HCT116 (cell line): Measurements from ENCODE around the gene MEGF6. TPM values are rescaled to one million over a fixed set of nuclear protein-coding genes. Genes with fewer than 3 reads are reported as not detected.

Experiments
- ATAC-seq: fragments of 200-7000 bp; cut with Tn5 transposase; 2 replicates; pipeline ENCODE4 v1.9.1; 2020; ENCODE audit warnings: mild to moderate bottlenecking, moderate library complexity
- BruUV-seq: library from RNA; stranded (reverse); fragments of 400-500 nt; replicated peaks from 2 replicates; lab custom pipeline; 2021; lab: Mats Ljungman, UMichigan
- CTCF ChIA-PET: fragments of 300-600 bp; sonication (Branson Sonifier 250); formaldehyde crosslinking; loops from one replicate; lab custom pipeline; 2021; ENCODE audit warnings: antibody characterized with exemption; lab: Charles Lee
- POLR2A ChIA-PET: fragments of 300-600, 350-600 bp; sonication (Branson Sonifier 250); formaldehyde crosslinking; loops from one replicate; lab custom pipeline; 2021; ENCODE audit warnings: antibody characterized with exemption; lab: Charles Lee
- RAD21 ChIA-PET, 2 experiments: fragments of 300-600 bp; sonication (Branson Sonifier 250); formaldehyde crosslinking; loops; one replicate each; lab custom pipeline; 2023; ENCODE audit warnings: low total read pairs in 2 of 2; ENCODE audit not compliant: uncharacterized antibody in 2 of 2, unreplicated experiment in 2 of 2, low non-redundant PET in 1 of 2; lab: Charles Lee
- DNase-seq: peaks from one replicate; pipeline ENCODE4 v3.0.0-alpha.2; 2010; ENCODE audit warnings: low read depth, low spot score
- H2AFZ ChIP-seq: fragments of 200-600 bp; shearing (Covaris generic), sonication (generic); 2 replicates; pipeline ENCODE4 v1.6.1; 2017; ENCODE audit warnings: low read depth, mixed run types, mixed read lengths, antibody characterized with exemption, low read length; ENCODE audit not compliant: poor library complexity, severe bottlenecking
- H3K27ac ChIP-seq: 2 replicates; pipeline ENCODE4 v1.5.1; 2012; ENCODE audit warnings: low read depth, low read length
- H3K27me3 ChIP-seq: fragments of 200-600 bp; sonication (generic); 2 replicates; pipeline ENCODE4 v1.6.1; 2016; ENCODE audit warnings: mixed run types, low read length, mixed read lengths; ENCODE audit not compliant: insufficient read depth
- H3K36me3 ChIP-seq, 2 experiments: fragments of 200-500 bp in 1 of 2; fragments of 200-600 bp in 1 of 2; sonication (Bioruptor generic) in 1 of 2; sonication (generic) in 1 of 2; 2 replicates each; pipeline versions ENCODE4 v1.5.1 to v1.6.1; 2014 to 2016; ENCODE audit warnings: low read length in 2 of 2, inconsistent platforms in 1 of 2, mixed read lengths in 1 of 2, mixed run types in 1 of 2; ENCODE audit not compliant: insufficient read depth in 2 of 2, control insufficient read depth in 1 of 2
- H3K4me1 ChIP-seq, 2 experiments: fragments of 200-600 bp in 1 of 2; sonication (generic) in 1 of 2; 2 replicates each; pipeline versions ENCODE4 v1.5.1 to v1.6.1; 2012 to 2017; ENCODE audit warnings: low read length in 2 of 2, inconsistent platforms in 1 of 2, mild to moderate bottlenecking in 1 of 2, mixed read lengths in 1 of 2, mixed run types in 1 of 2, moderate library complexity in 1 of 2; ENCODE audit not compliant: insufficient read depth in 2 of 2, control insufficient read depth in 1 of 2
- H3K4me2 ChIP-seq: fragments of 200-600 bp; sonication (generic); 2 replicates; pipeline ENCODE4 v1.6.1; 2017; ENCODE audit warnings: mixed run types, low read length, mixed read lengths
- H3K4me3 ChIP-seq, 2 experiments: fragments of 200-600 bp in 1 of 2; sonication (generic) in 1 of 2; replicated peaks in 1 of 2; 2 replicates each; pipeline ENCODE4 v1.5.1; 2011 to 2016; ENCODE audit warnings: low read length in 2 of 2, control low read depth in 1 of 2, low read depth in 1 of 2, mild to moderate bottlenecking in 1 of 2, mixed read lengths in 1 of 2, mixed run types in 1 of 2
- H3K79me2 ChIP-seq: fragments of 200-600 bp; sonication (generic); 2 replicates; pipeline ENCODE4 v1.6.1; 2017; ENCODE audit warnings: mild to moderate bottlenecking, mixed run types, low read length, moderate library complexity, mixed read lengths; ENCODE audit not compliant: insufficient read depth
- H3K9ac ChIP-seq: fragments of 200-600 bp; sonication (generic); 2 replicates; pipeline ENCODE4 v1.6.1; 2016; ENCODE audit warnings: low read length, mixed read lengths
- H3K9me2 ChIP-seq: fragments of 200-600 bp; sonication (generic), shearing (Covaris generic); 2 replicates; pipeline ENCODE4 v1.6.1; 2017; ENCODE audit warnings: mixed run types, mild to moderate bottlenecking, moderate library complexity; ENCODE audit not compliant: insufficient read depth
- H3K9me3 ChIP-seq, 2 experiments: fragments of 200-500 bp in 1 of 2; fragments of 200-600 bp in 1 of 2; sonication (Bioruptor generic) in 1 of 2; sonication (generic) in 1 of 2; 2 replicates each; pipeline ENCODE4 v1.6.1; 2014 to 2017; ENCODE audit warnings: low read length in 2 of 2, mixed read lengths in 2 of 2, inconsistent platforms in 1 of 2, low read depth in 1 of 2, mild to moderate bottlenecking in 1 of 2, mixed run types in 1 of 2, moderate library complexity in 1 of 2; ENCODE audit not compliant: control insufficient read depth in 1 of 2, insufficient read depth in 1 of 2
- H4K20me1 ChIP-seq: fragments of 200-600 bp; sonication (generic), shearing (Covaris generic); 2 replicates; pipeline ENCODE4 v1.6.1; 2017; ENCODE audit warnings: mixed run types, mild to moderate bottlenecking, moderate library complexity; ENCODE audit not compliant: insufficient read depth
- CBX3 ChIP-seq: IDR thresholded peaks from 2 replicates; pipeline ENCODE4 v1.6.1; 2012; ENCODE audit warnings: low read depth
- ELF1 ChIP-seq: IDR thresholded peaks from 2 replicates; pipeline ENCODE4 v1.6.1; 2012; ENCODE audit warnings: low read depth, borderline replicate concordance
- EZH2 ChIP-seq: fragments of 200-600 bp; sonication (generic); IDR thresholded peaks from 2 replicates; pipeline ENCODE4 v1.6.1; 2017; ENCODE audit warnings: antibody characterized with exemption, mixed run types
- EZH2phosphoT487 ChIP-seq: fragments of 200-600 bp; IDR thresholded peaks from 2 replicates; pipeline ENCODE4 v1.6.1; 2018; ENCODE audit warnings: antibody characterized with exemption, borderline replicate concordance
- FOSL1 ChIP-seq: IDR thresholded peaks from 2 replicates; pipeline ENCODE4 v1.6.1; 2012; ENCODE audit warnings: low read depth
- JUND ChIP-seq: IDR thresholded peaks from 2 replicates; pipeline ENCODE4 v1.6.1; 2012
- MAX ChIP-seq: IDR thresholded peaks from 2 replicates; pipeline ENCODE4 v1.6.1; 2012
- POLR2A ChIP-seq: IDR thresholded peaks from 2 replicates; pipeline ENCODE4 v1.7.0; 2011; ENCODE audit warnings: borderline replicate concordance; ENCODE audit not compliant: insufficient read depth, insufficient read length; ENCODE audit errors: extremely low read depth
- POLR2AphosphoS5 ChIP-seq: IDR thresholded peaks from 2 replicates; pipeline ENCODE4 v1.6.1; 2011; ENCODE audit warnings: mild to moderate bottlenecking, low read depth, low read length, moderate library complexity
- RAD21 ChIP-seq: IDR thresholded peaks from 2 replicates; pipeline ENCODE4 v1.6.1; 2012; ENCODE audit warnings: low read depth, mild to moderate bottlenecking
- SP1 ChIP-seq: IDR thresholded peaks from 2 replicates; pipeline ENCODE4 v1.6.1; 2012; ENCODE audit warnings: low read depth
- ZBTB33 ChIP-seq: IDR thresholded peaks from 2 replicates; pipeline ENCODE4 v1.6.1; 2011; ENCODE audit warnings: mild to moderate bottlenecking, low read length, moderate library complexity; ENCODE audit not compliant: insufficient replicate concordance; ENCODE audit errors: extremely low read depth
- ZFX ChIP-seq: fragments of 450-650 bp; IDR thresholded peaks from 2 replicates; pipeline ENCODE4 v1.6.1; 2017
- ZNF274 ChIP-seq: fragments of 200-500 bp; sonication (Bioruptor generic); IDR thresholded peaks from 2 replicates; pipeline ENCODE4 v1.6.1; 2014; ENCODE audit warnings: mild to moderate bottlenecking, low read depth, low read length, inconsistent platforms
- intact Hi-C: fragments of 100-400 bp; cut with micrococcal nuclease; formaldehyde crosslinking; loops from 2 replicates; pipeline ENCODE4 v1.10.0; 2022
- total RNA-seq: library from RNA; stranded (reverse); gene quantifications from one replicate; pipeline ENCODE4 v1.2.1, GENCODE V29; 2021; ENCODE audit not compliant: unreplicated experiment
- TF ChIP-seq, protein P1 (sequence below): IDR thresholded peaks from 2 replicates; pipeline ENCODE4 v1.6.1; 2012
- TF ChIP-seq, protein P2 (sequence below): IDR thresholded peaks from 2 replicates; pipeline ENCODE4 v1.6.1; 2012; ENCODE audit warnings: low read depth

Gene MEGF6
- total RNA-seq, 1 experiment from 2014 or later: 47.6 TPM

- Histone ChIP-seq H3K27me3 (no peaks in the 10 kb centered on the region), H3K9me3 (no peaks in the 10 kb centered on the region), H2AFZ (no peak overlapping the region), H3K4me2 (no peak overlapping the region), H4K20me1 (no peaks in the 10 kb centered on the region), H3K9me2 (no peaks in the 10 kb centered on the region), H3K27ac (no peak overlapping the region), H3K79me2 (no peaks in the 10 kb centered on the region), H3K4me1 (peaks cover 0 to 18% of the 10 kb centered on the region in 2 experiments; a peak in 2 of 4 replicates), H3K4me3 (no peak overlapping the region), H3K36me3 (no peaks in the 10 kb centered on the region), H3K9ac (no peak overlapping the region)
- TF ChIP-seq POLR2A: no peak
- TF ChIP-seq EZH2phosphoT487: no peak
- no peak for TF ChIP-seq ZFX
- TF ChIP-seq, protein P1, sequence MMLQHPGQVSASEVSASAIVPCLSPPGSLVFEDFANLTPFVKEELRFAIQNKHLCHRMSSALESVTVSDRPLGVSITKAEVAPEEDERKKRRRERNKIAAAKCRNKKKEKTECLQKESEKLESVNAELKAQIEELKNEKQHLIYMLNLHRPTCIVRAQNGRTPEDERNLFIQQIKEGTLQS: no peak
- TF ChIP-seq ZNF274: no peak
- TF ChIP-seq RAD21: no peak
- no peak for TF ChIP-seq CBX3
- TF ChIP-seq SP1: no peak
- TF ChIP-seq MAX: no peak
- no peak for TF ChIP-seq ELF1
- TF ChIP-seq, protein P2, sequence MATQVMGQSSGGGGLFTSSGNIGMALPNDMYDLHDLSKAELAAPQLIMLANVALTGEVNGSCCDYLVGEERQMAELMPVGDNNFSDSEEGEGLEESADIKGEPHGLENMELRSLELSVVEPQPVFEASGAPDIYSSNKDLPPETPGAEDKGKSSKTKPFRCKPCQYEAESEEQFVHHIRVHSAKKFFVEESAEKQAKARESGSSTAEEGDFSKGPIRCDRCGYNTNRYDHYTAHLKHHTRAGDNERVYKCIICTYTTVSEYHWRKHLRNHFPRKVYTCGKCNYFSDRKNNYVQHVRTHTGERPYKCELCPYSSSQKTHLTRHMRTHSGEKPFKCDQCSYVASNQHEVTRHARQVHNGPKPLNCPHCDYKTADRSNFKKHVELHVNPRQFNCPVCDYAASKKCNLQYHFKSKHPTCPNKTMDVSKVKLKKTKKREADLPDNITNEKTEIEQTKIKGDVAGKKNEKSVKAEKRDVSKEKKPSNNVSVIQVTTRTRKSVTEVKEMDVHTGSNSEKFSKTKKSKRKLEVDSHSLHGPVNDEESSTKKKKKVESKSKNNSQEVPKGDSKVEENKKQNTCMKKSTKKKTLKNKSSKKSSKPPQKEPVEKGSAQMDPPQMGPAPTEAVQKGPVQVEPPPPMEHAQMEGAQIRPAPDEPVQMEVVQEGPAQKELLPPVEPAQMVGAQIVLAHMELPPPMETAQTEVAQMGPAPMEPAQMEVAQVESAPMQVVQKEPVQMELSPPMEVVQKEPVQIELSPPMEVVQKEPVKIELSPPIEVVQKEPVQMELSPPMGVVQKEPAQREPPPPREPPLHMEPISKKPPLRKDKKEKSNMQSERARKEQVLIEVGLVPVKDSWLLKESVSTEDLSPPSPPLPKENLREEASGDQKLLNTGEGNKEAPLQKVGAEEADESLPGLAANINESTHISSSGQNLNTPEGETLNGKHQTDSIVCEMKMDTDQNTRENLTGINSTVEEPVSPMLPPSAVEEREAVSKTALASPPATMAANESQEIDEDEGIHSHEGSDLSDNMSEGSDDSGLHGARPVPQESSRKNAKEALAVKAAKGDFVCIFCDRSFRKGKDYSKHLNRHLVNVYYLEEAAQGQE: no peak
- no peak for TF ChIP-seq POLR2AphosphoS5
- TF ChIP-seq EZH2: no peak
- no peak for TF ChIP-seq ZBTB33
- no peak for TF ChIP-seq FOSL1
- TF ChIP-seq JUND: no peak
- intact Hi-C loops: no loop called here
- POLR2A ChIA-PET: no interaction called here
- CTCF ChIA-PET: no interaction called here
- RAD21 ChIA-PET: no interaction called here
- DNase-seq (no peak), ATAC-seq (no peak; the same call in 1 of the 2 replicates)
- BruUV-seq: no TSS peak
Observed at GRCh38 chr1:3515774-3516480, 95.4 kb downstream of the MEGF6 start.
